Measurements from ENCODE around the gene PDP2. TPM values are rescaled to one million over a fixed set of nuclear protein-coding genes. Genes with fewer than 3 reads are reported as not detected.
"Not testable (repeated sequence)": the region's sequence is repeated elsewhere in the genome, so short reads cannot be mapped to it uniquely, and the experiment has no call there.

The PDP2 gene
- total and polyA plus RNA-seq, 4 experiments from 2014 or later: 2.4 to 19.3 (median 10.1) TPM

DNA sequence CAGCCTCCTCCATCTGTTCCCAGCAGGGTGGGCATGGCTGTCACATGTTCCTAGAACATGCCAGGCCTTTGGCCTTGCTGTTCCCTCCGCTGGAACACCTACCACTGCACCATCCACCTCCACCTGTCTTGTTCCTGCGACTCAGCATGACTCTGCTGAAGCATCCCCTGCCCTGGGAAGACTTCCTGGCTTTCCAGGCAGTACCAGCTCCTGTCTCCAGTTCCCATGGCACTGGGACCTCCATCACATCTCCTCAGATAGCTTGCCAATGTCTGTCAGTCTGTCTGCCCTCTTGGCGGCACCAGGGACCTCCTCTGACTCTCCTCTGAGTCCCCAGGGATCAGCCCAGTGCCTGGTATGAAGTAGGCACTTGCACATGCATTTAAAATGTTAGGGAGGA lies 15.7 kb downstream of the PDP2 start:
- H3K9me3 Mint-ChIP-seq: no peaks in the 10 kb centered on the region
- H3K27ac ChIP-seq (ENCODE audit: low read depth, low read length): no peak overlapping the region
- POLR2A ChIA-PET (ENCODE audit: partially characterized antibody): no interaction called here

DNA sequence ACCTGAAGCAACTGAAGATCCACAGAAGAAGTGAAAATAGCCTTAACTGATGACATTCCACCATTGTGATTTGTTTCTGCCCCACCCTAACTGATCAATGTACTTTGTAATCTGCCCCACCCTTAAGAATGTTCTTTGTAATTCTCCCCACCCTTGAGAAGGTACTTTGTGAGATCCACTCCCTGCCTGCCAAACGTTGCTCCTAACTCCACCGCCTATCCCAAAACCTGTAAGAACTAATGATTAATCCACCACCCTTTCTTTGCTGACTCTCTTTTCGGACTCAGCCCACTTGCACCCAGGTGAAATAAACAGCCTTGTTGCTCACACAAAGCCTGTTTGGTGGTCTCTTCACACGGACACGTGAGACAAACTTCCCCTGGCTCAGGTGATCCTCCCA lies 16.4 kb downstream of the PDP2 start:
- H3K9me3 Mint-ChIP-seq; DNase-seq; H3K4me1 ChIP-seq (ENCODE audit: insufficient read depth, low read length); POLR2A ChIA-PET (ENCODE audit: partially characterized antibody); H3K27me3 ChIP-seq (ENCODE audit: insufficient read depth, low read length); H3K9me3 ChIP-seq (ENCODE audit: control insufficient read depth in 1 of 2, low read length in 2 of 2); intact Hi-C loops (cut with micrococcal nuclease); H3K27me3 Mint-ChIP-seq; H3K36me3 ChIP-seq (ENCODE audit: insufficient read depth, low read length); H3K27ac ChIP-seq (ENCODE audit: low read depth, low read length); H3K4me3 ChIP-seq (ENCODE audit: low read length in 2 of 2); H3K27ac Mint-ChIP-seq; H3K36me3 Mint-ChIP-seq: not testable (repeated sequence)
- H3K4me3 Mint-ChIP-seq: peak overlapping the region in 1 of 8 donors; percentile 11
- H3K4me1 Mint-ChIP-seq: peaks cover 3 to 12% (median 9%) of the 10 kb centered on the region in 4 donors
- CTCF ChIA-PET (ENCODE audit: partially characterized antibody): interaction anchor here (2.1 kb wide), 1 partner anchor 14 kb away, joined by 6 read pairs; no protein-coding TSS in a partner anchor

More for the DNA sequence above, 15.7 kb downstream of the PDP2 start:
- no peaks in the 10 kb centered on the region for H3K36me3 ChIP-seq (ENCODE audit: insufficient read depth, low read length)
- H3K27me3 Mint-ChIP-seq: no peaks in the 10 kb centered on the region
- no peak overlapping the region for H3K4me3 Mint-ChIP-seq
- CTCF ChIA-PET (ENCODE audit: partially characterized antibody): interaction anchor here (0.8 to 2.1 kb wide), 4 partner anchors 11 to 48 kb away, joined by 3 to 6 read pairs (median 3); no protein-coding TSS in a partner anchor
- no peaks in the 10 kb centered on the region for H3K9me3 ChIP-seq (ENCODE audit: control insufficient read depth in 1 of 2, low read length in 2 of 2)
- H3K36me3 Mint-ChIP-seq: peaks cover 0 to 3% of the 10 kb centered on the region in 2 donors
- H3K27ac Mint-ChIP-seq: peak overlapping the region in 1 of 7 donors; percentile 38
- peaks cover 3% of the 10 kb centered on the region for H3K4me1 ChIP-seq (ENCODE audit: insufficient read depth, low read length)
- no peak for DNase-seq
- H3K27me3 ChIP-seq (ENCODE audit: insufficient read depth, low read length): no peaks in the 10 kb centered on the region
- intact Hi-C loops (cut with micrococcal nuclease): loop anchor here (2.0 kb wide), 1 partner anchor 59 kb away; no protein-coding TSS in a partner anchor
- peaks cover 3 to 12% (median 9%) of the 10 kb centered on the region in 4 donors for H3K4me1 Mint-ChIP-seq
- no peak overlapping the region for H3K4me3 ChIP-seq (ENCODE audit: low read length in 2 of 2)

DNA sequence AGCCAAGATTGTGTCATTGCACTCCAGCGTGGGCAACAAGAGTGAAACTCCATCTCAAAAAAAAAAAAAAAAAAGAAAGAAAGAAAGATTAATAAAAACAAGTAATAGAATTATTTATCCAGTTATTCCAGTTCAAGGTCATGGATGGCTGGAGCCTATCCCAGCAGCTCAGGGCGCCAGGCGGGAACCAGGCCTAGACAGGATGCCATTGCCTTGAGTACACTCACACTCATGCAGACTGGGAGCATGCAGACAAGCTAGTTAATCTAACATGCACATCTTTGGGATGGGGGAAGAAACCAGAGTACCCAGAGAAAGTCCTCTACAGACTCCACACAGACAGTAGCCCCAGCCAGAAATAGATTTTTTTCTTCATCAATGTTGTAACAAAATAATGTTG lies 17.9 kb downstream of the PDP2 start:
- H3K4me1 ChIP-seq (ENCODE audit: insufficient read depth, low read length): peaks cover under 1% of the 10 kb centered on the region
- no peaks in the 10 kb centered on the region for H3K9me3 ChIP-seq (ENCODE audit: control insufficient read depth in 1 of 2, low read length in 2 of 2)
- POLR2A ChIA-PET (ENCODE audit: partially characterized antibody): no interaction called here
- no peak overlapping the region for H3K4me3 ChIP-seq (ENCODE audit: low read length in 2 of 2)
- intact Hi-C loops (cut with micrococcal nuclease): no loop called here
- DNase-seq: no peak
- H3K4me3 Mint-ChIP-seq: no peak overlapping the region
- H3K36me3 Mint-ChIP-seq: no peaks in the 10 kb centered on the region
- no peaks in the 10 kb centered on the region for H3K36me3 ChIP-seq (ENCODE audit: insufficient read depth, low read length)
- no peaks in the 10 kb centered on the region for H3K9me3 Mint-ChIP-seq
- no peaks in the 10 kb centered on the region for H3K27me3 ChIP-seq (ENCODE audit: insufficient read depth, low read length)
- peaks cover under 1 to 6% (median 5%) of the 10 kb centered on the region in 4 donors for H3K4me1 Mint-ChIP-seq
- H3K27ac ChIP-seq (ENCODE audit: low read depth, low read length): no peak overlapping the region
- peak overlapping the region in 1 of 7 donors; percentile 62 for H3K27ac Mint-ChIP-seq
- CTCF ChIA-PET (ENCODE audit: partially characterized antibody): no interaction called here
- H3K27me3 Mint-ChIP-seq: no peaks in the 10 kb centered on the region

DNA sequence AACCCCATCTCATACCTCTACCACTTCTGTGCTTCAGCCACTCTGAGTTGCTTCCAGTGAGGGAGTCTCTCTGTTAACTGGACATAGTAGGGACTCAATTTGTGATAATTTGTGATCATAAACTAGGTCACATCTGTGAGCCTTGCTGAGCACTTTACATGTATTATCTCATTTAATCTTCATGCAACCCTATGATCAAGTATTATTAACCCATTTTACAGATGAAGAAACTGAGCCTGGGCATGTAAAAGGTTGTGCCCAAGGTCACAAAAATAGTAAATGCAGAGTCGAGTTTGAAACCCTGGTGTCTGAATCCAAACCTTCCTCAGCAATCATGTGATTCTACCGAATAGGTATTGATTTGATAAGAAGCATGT lies 18.6 kb downstream of the PDP2 start:
- no peak overlapping the region for H3K27ac Mint-ChIP-seq
- Histone ChIP-seq H3K4me3 (ENCODE audit: low read length in 2 of 2) (no peak overlapping the region), H3K36me3 (ENCODE audit: insufficient read depth, low read length) (no peaks in the 10 kb centered on the region), H3K4me1 (ENCODE audit: insufficient read depth, low read length) (no peaks in the 10 kb centered on the region), H3K27me3 (ENCODE audit: insufficient read depth, low read length) (no peaks in the 10 kb centered on the region), H3K9me3 (ENCODE audit: control insufficient read depth in 1 of 2, low read length in 2 of 2) (no peaks in the 10 kb centered on the region), H3K27ac (ENCODE audit: low read depth, low read length) (no peak overlapping the region)
- ChIA-PET CTCF (ENCODE audit: partially characterized antibody) (no interaction called here), POLR2A (ENCODE audit: partially characterized antibody) (no interaction called here)
- intact Hi-C loops (cut with micrococcal nuclease): no loop called here
- no peaks in the 10 kb centered on the region for H3K27me3 Mint-ChIP-seq
- H3K36me3 Mint-ChIP-seq: no peaks in the 10 kb centered on the region
- H3K4me1 Mint-ChIP-seq: peaks cover 0 to 5% (median 4%) of the 10 kb centered on the region in 4 donors
- H3K9me3 Mint-ChIP-seq: no peaks in the 10 kb centered on the region
- DNase-seq: no peak
- no peak overlapping the region for H3K4me3 Mint-ChIP-seq

DNA sequence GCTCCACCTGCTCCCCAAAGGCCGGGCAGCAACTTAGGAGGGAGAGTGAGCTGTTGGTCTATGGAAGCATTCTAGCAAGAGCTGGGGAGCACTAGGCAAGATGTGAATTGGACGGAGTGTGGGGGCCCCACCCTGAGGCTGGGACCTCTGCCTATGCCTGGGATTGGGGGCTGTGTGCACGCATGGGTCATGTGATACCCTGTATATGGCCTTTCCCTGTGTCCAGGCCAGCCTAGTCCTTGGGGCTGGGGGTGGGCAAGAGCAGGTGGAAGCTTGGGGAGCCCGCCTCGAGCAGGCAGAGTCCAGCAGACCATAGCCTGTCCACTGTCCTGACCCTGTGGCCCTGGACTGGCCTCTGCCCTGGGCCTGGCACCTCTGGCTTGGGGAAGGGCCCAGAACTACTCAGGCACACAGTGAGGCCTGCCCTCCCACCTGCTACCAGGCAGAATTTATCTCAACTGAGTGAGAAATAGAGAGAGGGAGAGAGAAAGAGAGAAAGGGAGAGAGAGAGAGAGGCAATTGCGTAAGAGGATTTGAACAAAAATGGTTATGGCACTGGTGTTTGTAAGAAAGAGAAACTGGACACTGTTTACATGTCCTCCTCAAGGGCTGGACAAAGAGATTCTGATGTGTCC lies 19.1 kb downstream of the PDP2 start:
- CTCF ChIA-PET (ENCODE audit: partially characterized antibody): no interaction called here
- Mint-ChIP-seq H3K27me3 (no peaks in the 10 kb centered on the region), H3K36me3 (no peaks in the 10 kb centered on the region), H3K4me3 (no peak overlapping the region), H3K9me3 (no peaks in the 10 kb centered on the region), H3K4me1 (peaks cover 0 to 5% (median 4%) of the 10 kb centered on the region in 4 donors), H3K27ac (peak overlapping the region in 1 of 7 donors; percentile 23)
- Histone ChIP-seq H3K4me1 (ENCODE audit: insufficient read depth, low read length) (no peaks in the 10 kb centered on the region), H3K36me3 (ENCODE audit: insufficient read depth, low read length) (no peaks in the 10 kb centered on the region), H3K27me3 (ENCODE audit: insufficient read depth, low read length) (no peaks in the 10 kb centered on the region), H3K27ac (ENCODE audit: low read depth, low read length) (no peak overlapping the region), H3K9me3 (ENCODE audit: control insufficient read depth in 1 of 2, low read length in 2 of 2) (no peaks in the 10 kb centered on the region), H3K4me3 (ENCODE audit: low read length in 2 of 2) (no peak overlapping the region)
- POLR2A ChIA-PET (ENCODE audit: partially characterized antibody): no interaction called here
- DNase-seq: no peak
- intact Hi-C loops (cut with micrococcal nuclease): no loop called here

DNA sequence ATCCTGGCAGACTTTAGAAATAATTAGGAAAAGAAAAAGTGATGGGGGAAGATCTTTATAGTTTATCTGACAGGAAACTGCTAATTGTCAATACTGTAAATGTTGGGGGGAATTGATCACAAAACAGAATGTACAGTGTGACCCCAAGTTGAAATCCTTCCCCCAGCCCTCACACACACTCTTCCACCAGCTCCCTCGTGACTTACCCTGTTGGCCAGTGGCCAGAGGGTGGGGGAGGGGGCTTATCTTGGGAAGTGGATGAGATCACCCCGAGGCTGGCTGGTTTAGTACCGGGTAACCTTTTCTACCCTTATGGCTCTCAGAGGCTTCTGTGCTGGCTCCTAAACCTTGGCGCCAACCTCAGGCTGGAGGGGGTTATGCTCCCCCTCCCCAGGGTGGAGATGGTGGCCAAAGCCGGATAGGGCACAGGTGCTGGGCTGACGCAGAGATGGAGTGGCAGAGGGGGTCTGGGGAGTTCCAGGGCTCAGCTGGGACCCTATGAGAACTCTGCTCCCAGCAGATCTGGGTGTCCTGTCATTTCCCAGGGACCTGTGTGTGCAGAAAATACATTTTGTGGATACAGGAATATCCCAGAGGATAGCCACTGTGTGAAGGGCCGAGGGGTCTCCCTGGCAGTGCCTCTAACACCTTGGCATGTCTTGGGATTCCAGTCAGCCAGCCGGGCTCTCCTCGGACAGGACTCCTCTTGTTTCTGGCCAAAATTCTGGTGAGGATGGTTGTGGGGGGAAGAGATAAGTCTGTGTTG lies 19.8 kb downstream of the PDP2 start:
- no peak for DNase-seq

DNA sequence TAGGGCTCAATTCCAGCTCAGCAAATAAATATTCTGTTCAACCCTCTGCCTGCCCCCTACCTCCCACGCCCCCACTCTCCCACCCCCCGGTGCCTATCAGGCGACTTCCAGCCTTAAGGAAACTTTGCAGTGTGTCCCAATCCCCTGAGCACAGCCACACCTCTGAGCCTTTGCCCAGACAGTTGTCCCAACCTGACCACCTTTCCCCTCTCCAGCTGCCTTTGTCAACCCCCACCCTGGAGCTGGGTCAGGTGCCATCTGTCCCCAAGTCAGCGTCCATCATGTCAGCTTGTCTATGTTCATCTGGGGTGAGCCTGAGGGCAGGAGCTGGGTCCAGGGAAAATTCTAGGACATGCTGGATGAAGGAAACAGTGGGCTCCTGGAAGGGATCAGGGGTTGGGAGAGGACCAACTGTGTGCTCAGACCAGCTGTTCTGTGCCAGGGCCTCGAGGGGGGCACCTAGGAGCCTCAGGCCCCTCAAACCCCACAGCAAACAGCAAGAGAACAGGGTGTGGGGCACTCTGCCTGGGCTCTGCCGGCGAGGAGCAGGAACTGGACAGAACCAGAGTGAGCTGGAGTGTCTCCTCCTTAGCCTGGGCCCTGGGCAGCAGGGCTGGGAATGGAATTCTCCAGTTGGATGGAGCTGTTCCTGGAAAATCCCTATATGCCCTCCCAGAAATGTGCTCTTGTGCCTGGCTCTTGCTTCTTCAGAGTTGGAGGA lies 20.6 kb downstream of the PDP2 start:
- Histone ChIP-seq H3K36me3 (ENCODE audit: insufficient read depth, low read length) (no peaks in the 10 kb centered on the region), H3K4me1 (ENCODE audit: insufficient read depth, low read length) (peaks cover 6% of the 10 kb centered on the region), H3K27ac (ENCODE audit: low read depth, low read length) (no peak overlapping the region), H3K4me3 (ENCODE audit: low read length in 2 of 2) (no peak overlapping the region), H3K9me3 (ENCODE audit: control insufficient read depth in 1 of 2, low read length in 2 of 2) (no peaks in the 10 kb centered on the region), H3K27me3 (ENCODE audit: insufficient read depth, low read length) (no peaks in the 10 kb centered on the region)
- Mint-ChIP-seq H3K9me3 (no peaks in the 10 kb centered on the region), H3K36me3 (no peaks in the 10 kb centered on the region), H3K4me3 (no peak overlapping the region), H3K27me3 (no peaks in the 10 kb centered on the region), H3K4me1 (peaks cover 2 to 6% (median 3%) of the 10 kb centered on the region in 4 donors), H3K27ac (peak overlapping the region in 1 of 7 donors; percentile 5)
- ChIA-PET POLR2A (ENCODE audit: partially characterized antibody) (no interaction called here), CTCF (ENCODE audit: partially characterized antibody) (no interaction called here)
- no peak for DNase-seq
- intact Hi-C loops (cut with micrococcal nuclease): no loop called here

More for the DNA sequence above, 19.8 kb downstream of the PDP2 start:
- Mint-ChIP-seq H3K36me3 (no peaks in the 10 kb centered on the region), H3K4me1 (peaks cover 0 to 4% (median 2%) of the 10 kb centered on the region in 4 donors), H3K9me3 (no peaks in the 10 kb centered on the region), H3K27ac (peak overlapping the region in 1 of 7 donors; percentile 23), H3K27me3 (no peaks in the 10 kb centered on the region), H3K4me3 (no peak overlapping the region)
- no peaks in the 10 kb centered on the region for H3K4me1 ChIP-seq (ENCODE audit: insufficient read depth, low read length)
- no peaks in the 10 kb centered on the region for H3K27me3 ChIP-seq (ENCODE audit: insufficient read depth, low read length)
- ChIA-PET POLR2A (ENCODE audit: partially characterized antibody) (no interaction called here), CTCF (ENCODE audit: partially characterized antibody) (no interaction called here)
- H3K9me3 ChIP-seq (ENCODE audit: control insufficient read depth in 1 of 2, low read length in 2 of 2): no peaks in the 10 kb centered on the region
- H3K4me3 ChIP-seq (ENCODE audit: low read length in 2 of 2): no peak overlapping the region
- H3K27ac ChIP-seq (ENCODE audit: low read depth, low read length): no peak overlapping the region
- no peaks in the 10 kb centered on the region for H3K36me3 ChIP-seq (ENCODE audit: insufficient read depth, low read length)
- intact Hi-C loops (cut with micrococcal nuclease): no loop called here

Measured in CD4-positive, alpha-beta memory T cell (primary cell).